HG03565 (cell line): Measurements from ENCODE around the gene OSTC.

Experiments
- ATAC-seq: cut with Tn5 transposase; IDR thresholded peaks from one replicate; pipeline ENCODE4 v1.9.1; 2021; ENCODE audit warnings: mild to moderate bottlenecking, moderate library complexity; ENCODE audit not compliant: unreplicated experiment

OSTC gene

GRCh38 chr4:108650212-108651013 lies at the start of gene OSTC:
OSTC (plus strand) TSS chr4:108650599; CDS start chr4:108650656, 57 bp downstream.
- ATAC-seq = peak; percentile 92

- no peak for ATAC-seq
These were observed 49.3 kb upstream of the OSTC start for GRCh38 chr4:108601106-108601505.

- no peak for ATAC-seq
These were observed 48.9 kb upstream of the OSTC start for GRCh38 chr4:108601532-108601931.

- no peak for ATAC-seq
These were observed 48.2 kb upstream of the OSTC start for GRCh38 chr4:108602163-108602562.

GRCh38 chr4:108607079-108607815 lies 43.2 kb upstream of the OSTC start:
- ATAC-seq = no peak

- ATAC-seq = no peak
These were observed 39.0 kb upstream of the OSTC start for GRCh38 chr4:108611365-108611764.

GRCh38 chr4:108612365-108612764 lies 38.0 kb upstream of the OSTC start:
- no peak for ATAC-seq

- ATAC-seq = peak; percentile 6
These were observed 30.9 kb upstream of the OSTC start for GRCh38 chr4:108619372-108620100.

- ATAC-seq = peak; percentile 100
These were observed 30.1 kb upstream of the OSTC start, which contains the start of gene RPL34 for GRCh38 chr4:108620101-108620932. RPL34 (plus strand) TSS chr4:108620576; CDS start chr4:108621960, 1,384 bp downstream.

- ATAC-seq = no peak
These were observed 29.2 kb upstream of the OSTC start for GRCh38 chr4:108620933-108621905.

GRCh38 chr4:108622022-108622421 lies 28.4 kb upstream of the OSTC start:
- no peak for ATAC-seq

- ATAC-seq = no peak
These were observed 27.6 kb upstream of the OSTC start for GRCh38 chr4:108622828-108623227.

GRCh38 chr4:108624263-108625056 lies 25.9 kb upstream of the OSTC start:
- no peak for ATAC-seq

GRCh38 chr4:108626056-108626455 lies 24.3 kb upstream of the OSTC start:
- no peak for ATAC-seq

- ATAC-seq = no peak
These were observed 22.0 kb upstream of the OSTC start for GRCh38 chr4:108628411-108628810.

- ATAC-seq = no peak
These were observed 15.2 kb upstream of the OSTC start for GRCh38 chr4:108635070-108635655.

GRCh38 chr4:108636246-108636645 lies 14.2 kb upstream of the OSTC start:
- no peak for ATAC-seq

- no peak for ATAC-seq
These were observed 12.5 kb upstream of the OSTC start for GRCh38 chr4:108637856-108638255.
